Erythroblast (primary cell): ENCODE data around the gene AEBP1.

Source experiments
- DNase-seq, 2 experiments: peaks; one replicate each; lab custom pipeline; 2025; lab: John Stamatoyannopoulos, UW
- GATA1 ChIP-seq: IDR thresholded peaks from 2 replicates; pipeline ENCODE4 v1.6.1; 2011; ENCODE audit warnings: low read depth, mild to moderate bottlenecking, control low read depth, low read length, moderate library complexity
- POLR2A ChIP-seq: IDR thresholded peaks from 2 replicates; pipeline ENCODE4 v1.6.1; 2011; ENCODE audit warnings: mild to moderate bottlenecking, low read length

AEBP1 gene

GRCh38 chr7:44074349-44074695 is 29.8 kb upstream of the AEBP1 start:
- no peak for DNase-seq
- TF ChIP-seq GATA1 (no peak), POLR2A (no peak)

GRCh38 chr7:44075296-44076075 is 28.7 kb upstream of the AEBP1 start:
- DNase-seq = no peak
- TF ChIP-seq POLR2A (no peak), GATA1 (no peak)

GRCh38 chr7:44076101-44076895 is 27.8 kb upstream of the AEBP1 start:
- TF ChIP-seq GATA1 (no peak), POLR2A (no peak)
- no peak for DNase-seq

GRCh38 chr7:44077061-44077460 is 27.1 kb upstream of the AEBP1 start:
- DNase-seq = no peak
- TF ChIP-seq POLR2A = no peak
- no peak for TF ChIP-seq GATA1

GRCh38 chr7:44077681-44078091 is 26.5 kb upstream of the AEBP1 start:
- TF ChIP-seq GATA1 = no peak
- TF ChIP-seq POLR2A = no peak
- no peak for DNase-seq

GRCh38 chr7:44078521-44078920 is 25.6 kb upstream of the AEBP1 start:
- TF ChIP-seq GATA1 (no peak), POLR2A (no peak)
- no peak for DNase-seq

- TF ChIP-seq POLR2A (no peak), GATA1 (no peak)
- no peak for DNase-seq
Measured at GRCh38 chr7:44079331-44080021, 24.7 kb upstream of the AEBP1 start.

- no peak for TF ChIP-seq POLR2A
- TF ChIP-seq GATA1 = no peak
- DNase-seq = no peak
Measured at GRCh38 chr7:44080118-44080517, 24.0 kb upstream of the AEBP1 start.

GRCh38 chr7:44080686-44081265 is 23.4 kb upstream of the AEBP1 start:
- DNase-seq = no peak
- TF ChIP-seq GATA1 = no peak
- TF ChIP-seq POLR2A = no peak

GRCh38 chr7:44081266-44081748 is 22.8 kb upstream of the AEBP1 start:
- peak; percentile 86 to 94 for DNase-seq

GRCh38 chr7:44082541-44083207 is 21.5 kb upstream of the AEBP1 start:
- no peak for TF ChIP-seq POLR2A
- no peak for TF ChIP-seq GATA1

More at GRCh38 chr7:44081266-44081748, 22.8 kb upstream of the AEBP1 start:
- peak; percentile 76 for TF ChIP-seq GATA1
- no peak for TF ChIP-seq POLR2A

GRCh38 chr7:44083796-44084195 is 20.3 kb upstream of the AEBP1 start:
- TF ChIP-seq POLR2A = no peak
- no peak for TF ChIP-seq GATA1
- DNase-seq = no peak

More at GRCh38 chr7:44082541-44083207, 21.5 kb upstream of the AEBP1 start:
- peak; percentile 92 to 93 for DNase-seq

GRCh38 chr7:44084701-44085100 is 19.4 kb upstream of the AEBP1 start:
- DNase-seq = no peak
- TF ChIP-seq GATA1 (no peak), POLR2A (no peak)
